Lung (tissue), 12 donors: Measurements from ENCODE around the gene OPN1SW. TPM values are rescaled to one million over a fixed set of nuclear protein-coding genes. Genes with fewer than 3 reads are reported as not detected.
A peak's percentile ranks its signal among the peaks of the same experiment; 100 is the strongest.

Source experiments
- ATAC-seq: fragments of 200-7000 bp; cut with Tn5 transposase; one replicate; pipeline ENCODE4 v1.9.1; 2020; ENCODE audit warnings: moderate number of reproducible peaks; ENCODE audit not compliant: insufficient read depth, low FRiP score
- DNase-seq, 3 donors: peaks; one replicate each; pipeline ENCODE4 v3.0.0-alpha.2; 2013 to 2017
- H3K27ac ChIP-seq, 2 donors: one replicate each; pipeline ENCODE4 v1.5.1; 2013; ENCODE audit warnings: mild to moderate bottlenecking in 2 of 2, moderate library complexity in 2 of 2, control low read depth in 1 of 2, inconsistent platforms in 1 of 2, low read depth in 1 of 2, low read length in 1 of 2
- H3K27me3 ChIP-seq, 3 donors: one replicate each; pipeline ENCODE4 v1.5.1; 2013; ENCODE audit warnings: low read length in 2 of 3; ENCODE audit not compliant: control insufficient read depth in 3 of 3, insufficient read depth in 3 of 3
- H3K36me3 ChIP-seq, 4 donors: one replicate each; pipeline ENCODE4 v1.5.1; 2013; ENCODE audit warnings: low read length in 4 of 4, mild to moderate bottlenecking in 1 of 4, moderate library complexity in 1 of 4; ENCODE audit not compliant: control insufficient read depth in 4 of 4, insufficient read depth in 4 of 4
- H3K4me1 ChIP-seq, 5 donors: one replicate each; pipeline ENCODE4 v1.5.1; 2013; ENCODE audit warnings: low read length in 5 of 5, mild to moderate bottlenecking in 2 of 5, moderate library complexity in 1 of 5; ENCODE audit not compliant: control insufficient read depth in 5 of 5, insufficient read depth in 5 of 5
- H3K4me3 ChIP-seq: one replicate; pipeline ENCODE4 v1.5.1; 2013; ENCODE audit warnings: mild to moderate bottlenecking, control low read depth, moderate library complexity
- H3K9ac ChIP-seq, 2 donors: one replicate each; pipeline ENCODE4 v1.5.1; 2013; ENCODE audit warnings: low read length in 2 of 2, control low read depth in 1 of 2; ENCODE audit not compliant: insufficient read depth in 1 of 2
- H3K9me3 ChIP-seq, 4 donors: one replicate each; pipeline ENCODE4 v1.5.1; 2013; ENCODE audit warnings: low read length in 3 of 4, mild to moderate bottlenecking in 1 of 4, moderate library complexity in 1 of 4; ENCODE audit not compliant: control insufficient read depth in 4 of 4, insufficient read depth in 3 of 4
- CTCF ChIP-seq: IDR thresholded peaks from 2 replicates; pipeline ENCODE4 v1.5.1; 2012; ENCODE audit warnings: mild to moderate bottlenecking; ENCODE audit errors: control extremely low read depth, extremely low read depth
- whole genome bisulfite sequencing, 2 donors: extraction: QIAGEN DNeasy Blood & Tissue Kit; methylation state at CpG; one replicate each; pipeline ENCODE4 v1.1.7; 2013; 5-methylcytosine and 5-hydroxymethylcytosine counted together
- polyA plus RNA-seq, 2 donors: library from polyadenylated mRNA; stranded (reverse); fragments of 200-250 nt; gene quantifications; one replicate each; pipeline ENCODE4 v1.2.1, GENCODE V29; 2013
- total RNA-seq, 2 donors: library from RNA; depleted of rRNA in 1 of 2; stranded (reverse); fragments of >200 nt in 1 of 2; gene quantifications; one replicate each; pipeline ENCODE4 v1.2.1, GENCODE V29; 2014 to 2021
- donor health status: control.
- donor health status: control.
- donor health status: Bipolar disorder and iron deficiency.
- donor health status: healthy.
- donor health status: DM: yes; HTN: yes; CAD: no.

The OPN1SW gene
- total and polyA plus RNA-seq, 4 donors: not detected

- ATAC-seq (no peak), DNase-seq (peak; percentile 49 to 54 (median 51))
- Histone ChIP-seq H3K4me3 (peak overlapping the region; percentile 79), H3K36me3 (no peaks in the 10 kb centered on the region), H3K4me1 (peaks cover 0 to 12% (median 5%) of the 10 kb centered on the region in 5 donors), H3K27me3 (no peaks in the 10 kb centered on the region), H3K27ac (no peak overlapping the region), H3K9me3 (no peaks in the 10 kb centered on the region), H3K9ac (no peak overlapping the region)
- 12 to 14% methylated on average over 38 to 45 of the region's 45 CpGs for WGBS, 2 donors
- TF ChIP-seq CTCF: no peak
These were observed 14.9 kb upstream of the OPN1SW start for GRCh38 chr7:128790315-128791041.

GRCh38 chr7:128788446-128789412 is 13.1 kb upstream of the OPN1SW start:
- H3K9me3 ChIP-seq: no peaks in the 10 kb centered on the region
- no peaks in the 10 kb centered on the region for H3K27me3 ChIP-seq
- H3K27ac ChIP-seq: no peak overlapping the region
- H3K36me3 ChIP-seq: no peaks in the 10 kb centered on the region
- H3K4me3 ChIP-seq: no peak overlapping the region
- H3K4me1 ChIP-seq: peaks cover 0 to 12% (median 5%) of the 10 kb centered on the region in 5 donors
- no peak for ATAC-seq
- no peak for TF ChIP-seq CTCF
- DNase-seq: no peak
- no peak overlapping the region for H3K9ac ChIP-seq
- WGBS, 2 donors: 82 to 86% methylated on average over 9 of the region's 9 CpGs

- no peak overlapping the region for H3K27ac ChIP-seq
- H3K36me3 ChIP-seq: no peaks in the 10 kb centered on the region
- H3K27me3 ChIP-seq: no peaks in the 10 kb centered on the region
- no peak for TF ChIP-seq CTCF
- ATAC-seq (no peak), DNase-seq (no peak)
- H3K9me3 ChIP-seq: no peaks in the 10 kb centered on the region
- no peak overlapping the region for H3K4me3 ChIP-seq
- no peak overlapping the region for H3K9ac ChIP-seq
- 70 to 76% methylated on average over 3 of the region's 3 CpGs for WGBS, 2 donors
- H3K4me1 ChIP-seq: peaks cover 0 to 13% (median 0%) of the 10 kb centered on the region in 5 donors
These were observed 10.1 kb upstream of the OPN1SW start for GRCh38 chr7:128785738-128786137.
